Activated CD4-positive, alpha-beta memory T cell treated with anti-CD3 and anti-CD28 coated beads, Interleukin-2, amount 10 ng/mL, durations not matched to agents 7 days and 5 days (primary cell): ENCODE results near the gene KRTAP9-4. TPM values are rescaled to one million over a fixed set of nuclear protein-coding genes. Genes with fewer than 3 reads are reported as not detected.

Source experiments
- CTCF ChIA-PET: fragments of 350-600 bp; sonication (Branson Sonifier 250); formaldehyde crosslinking; loops from one replicate; lab custom pipeline; 2021; ENCODE audit warnings: antibody characterized with exemption, inconsistent platforms; lab: Charles Lee
- POLR2A ChIA-PET: fragments of 350-600 bp; sonication (Branson Sonifier 250); formaldehyde crosslinking; loops from one replicate; lab custom pipeline; 2021; ENCODE audit warnings: antibody characterized with exemption; lab: Charles Lee
- DNase-seq: peaks from one replicate; pipeline ENCODE4 v3.0.0-alpha.2; 2020
- H3K27ac Mint-ChIP-seq: one replicate; pipeline ENCODE4 v1.8.0; 2021; ENCODE audit warnings: mild to moderate bottlenecking, mixed read lengths
- H3K27me3 Mint-ChIP-seq: one replicate; pipeline ENCODE4 v1.8.0; 2021; ENCODE audit warnings: mixed read lengths
- H3K36me3 Mint-ChIP-seq: one replicate; pipeline ENCODE4 v1.8.0; 2021; ENCODE audit warnings: low read depth, mixed read lengths
- H3K4me1 Mint-ChIP-seq: one replicate; pipeline ENCODE4 v1.8.0; 2021; ENCODE audit warnings: mixed read lengths
- H3K4me3 Mint-ChIP-seq: one replicate; pipeline ENCODE4 v1.8.0; 2021; ENCODE audit warnings: mild to moderate bottlenecking, mixed read lengths
- H3K9me3 Mint-ChIP-seq: one replicate; pipeline ENCODE4 v1.8.0; 2021; ENCODE audit warnings: mixed read lengths
- total RNA-seq, 2 experiments: library from RNA; stranded (reverse); gene quantifications; one replicate each; pipeline ENCODE4 v1.2.3, GENCODE V29; 2021

The KRTAP9-4 gene
- total RNA-seq, 2 experiments from 2014 or later, result not detected

DNA sequence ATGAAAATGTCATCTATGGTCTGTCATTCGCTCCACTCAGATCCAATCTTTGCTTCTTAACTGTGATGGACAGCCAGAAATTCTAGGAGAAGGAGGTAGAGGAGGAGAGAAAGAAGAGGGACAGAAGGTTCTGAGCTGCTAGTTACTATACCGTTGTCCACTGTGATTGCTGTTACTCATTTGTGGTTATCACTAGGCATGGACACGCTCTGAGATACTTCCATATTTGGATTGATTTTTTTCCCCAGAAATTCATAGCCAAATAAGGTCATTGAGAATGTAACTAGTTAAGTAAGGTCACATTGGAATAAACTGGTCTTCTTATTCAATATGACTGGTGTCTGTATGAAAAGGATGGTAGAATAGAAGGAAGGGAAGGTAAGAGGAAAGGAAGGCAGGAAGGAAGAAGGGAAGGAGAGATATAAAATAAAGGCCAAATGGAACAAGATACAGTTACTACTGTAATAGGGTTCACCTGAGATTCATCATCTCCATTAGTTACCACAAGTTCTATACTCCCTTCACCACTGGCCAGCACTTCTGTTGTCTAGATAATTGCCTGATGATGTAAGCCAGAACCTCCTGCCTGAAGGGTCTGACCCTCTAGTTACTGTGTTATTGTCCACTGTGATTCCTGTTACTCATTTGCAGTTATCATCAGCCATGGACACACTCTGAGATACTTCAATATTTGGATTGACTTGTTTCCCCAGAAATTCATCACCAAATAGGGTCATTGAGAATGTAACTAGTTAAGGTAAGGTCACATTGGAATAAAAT, 28.9 kb downstream of the KRTAP9-4 start:
- H3K27me3 Mint-ChIP-seq, result peaks cover 10% of the 10 kb centered on the region
- H3K4me1 Mint-ChIP-seq, result no peaks in the 10 kb centered on the region
- CTCF ChIA-PET, result no interaction called here
- no peak overlapping the region for H3K27ac Mint-ChIP-seq
- peaks cover 1% of the 10 kb centered on the region for H3K9me3 Mint-ChIP-seq
- H3K36me3 Mint-ChIP-seq, result no peaks in the 10 kb centered on the region
- no peak for DNase-seq
- H3K4me3 Mint-ChIP-seq, result no peak overlapping the region
- POLR2A ChIA-PET, result interaction anchor here (0.8 kb wide), 1 partner anchor 412 kb away, joined by 3 read pairs; no protein-coding TSS in a partner anchor

DNA sequence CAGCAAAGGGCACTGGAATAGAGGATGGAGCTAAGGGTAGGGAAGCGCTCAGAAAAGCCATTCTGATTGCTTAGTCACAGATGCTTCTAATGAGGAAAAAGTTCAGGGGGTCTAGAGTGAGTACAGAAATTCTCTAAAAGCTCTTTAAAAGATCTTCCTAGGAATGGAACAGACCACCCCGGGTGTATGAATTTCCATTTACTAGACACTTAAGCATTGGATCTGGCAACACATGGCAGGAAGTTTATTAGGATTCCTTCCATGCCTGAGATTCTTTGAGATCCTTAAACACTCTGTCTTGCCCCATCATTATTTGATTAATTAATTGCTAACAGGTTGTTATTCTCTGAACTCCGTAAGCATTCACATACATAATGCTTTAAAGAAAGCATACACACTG, 34.6 kb downstream of the KRTAP9-4 start:
- peaks cover 1% of the 10 kb centered on the region for H3K9me3 Mint-ChIP-seq
- peaks cover 2% of the 10 kb centered on the region for H3K27me3 Mint-ChIP-seq
- H3K4me1 Mint-ChIP-seq, result no peaks in the 10 kb centered on the region
- CTCF ChIA-PET, result no interaction called here
- H3K27ac Mint-ChIP-seq, result no peak overlapping the region
- no peaks in the 10 kb centered on the region for H3K36me3 Mint-ChIP-seq
- DNase-seq, result no peak
- POLR2A ChIA-PET, result no interaction called here
- no peak overlapping the region for H3K4me3 Mint-ChIP-seq

DNA sequence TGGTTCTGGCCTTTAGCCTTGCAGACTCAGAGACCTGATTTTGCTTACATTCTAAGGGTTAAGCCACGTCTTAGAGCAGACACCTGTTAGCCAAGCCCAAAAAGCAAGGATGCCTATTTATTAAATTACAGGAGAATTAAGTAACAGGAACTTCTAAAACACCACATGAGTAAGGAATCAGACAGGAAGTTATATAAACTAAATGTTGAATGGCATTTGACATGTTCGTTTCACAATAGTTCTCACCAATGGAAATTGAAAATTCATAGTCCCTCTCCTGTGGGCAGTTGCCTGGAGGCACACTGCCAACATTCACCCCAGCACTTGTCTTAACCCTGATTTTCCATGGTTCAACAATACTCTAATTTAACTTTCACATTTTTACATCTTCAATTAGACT, 35.1 kb downstream of the KRTAP9-4 start:
- H3K36me3 Mint-ChIP-seq, result no peaks in the 10 kb centered on the region
- ChIA-PET CTCF (no interaction called here), POLR2A (no interaction called here)
- H3K27me3 Mint-ChIP-seq, result peaks cover 2% of the 10 kb centered on the region
- DNase-seq, result no peak
- no peak overlapping the region for H3K4me3 Mint-ChIP-seq
- H3K4me1 Mint-ChIP-seq, result no peaks in the 10 kb centered on the region
- peaks cover 1% of the 10 kb centered on the region for H3K9me3 Mint-ChIP-seq
- H3K27ac Mint-ChIP-seq, result no peak overlapping the region

DNA sequence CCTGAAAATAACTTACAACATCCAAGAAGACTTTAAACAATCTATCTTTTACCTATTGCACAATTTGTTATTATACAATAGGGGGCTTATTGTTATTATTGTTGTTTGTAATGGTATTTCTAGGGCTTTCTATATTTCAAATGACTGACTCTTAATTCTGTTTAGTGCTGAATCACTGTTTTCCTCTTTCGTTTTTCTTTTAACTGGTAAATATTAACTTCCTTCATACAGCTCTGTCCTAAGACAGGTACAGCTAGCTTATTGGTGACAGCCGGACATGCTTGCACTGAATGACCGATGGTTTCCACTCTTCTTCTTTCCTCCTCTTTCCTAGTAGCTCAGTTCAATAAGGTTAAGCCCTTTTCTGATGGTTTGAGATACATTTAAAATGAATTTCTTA, 37.6 kb downstream of the KRTAP9-4 start:
- Mint-ChIP-seq H3K36me3 (no peaks in the 10 kb centered on the region), H3K27me3 (peaks cover 4% of the 10 kb centered on the region), H3K9me3 (no peaks in the 10 kb centered on the region), H3K4me3 (no peak overlapping the region), H3K4me1 (no peaks in the 10 kb centered on the region), H3K27ac (no peak overlapping the region)
- ChIA-PET CTCF (no interaction called here), POLR2A (no interaction called here)
- DNase-seq, result no peak

DNA sequence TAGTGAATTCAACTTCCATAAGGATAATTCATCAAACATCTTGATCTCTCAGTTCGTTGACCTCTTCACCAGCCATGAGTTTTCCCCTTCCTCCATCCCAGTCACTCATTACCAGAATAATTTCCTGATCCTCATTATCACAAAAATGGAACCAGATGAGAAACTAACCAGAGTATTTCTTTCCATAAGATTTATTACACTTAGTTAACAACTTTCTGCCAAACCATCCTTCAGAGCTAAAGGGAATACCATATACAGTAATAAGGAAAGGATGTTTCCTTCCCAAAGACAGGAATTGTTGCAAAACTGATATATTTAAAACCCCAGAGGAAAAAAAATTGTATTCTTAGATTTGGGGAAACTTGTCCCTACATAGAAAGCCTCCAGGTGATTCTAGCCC, 44.5 kb downstream of the KRTAP9-4 start:
- H3K4me3 Mint-ChIP-seq, result no peak overlapping the region
- H3K36me3 Mint-ChIP-seq, result no peaks in the 10 kb centered on the region
- H3K9me3 Mint-ChIP-seq, result no peaks in the 10 kb centered on the region
- ChIA-PET POLR2A (no interaction called here), CTCF (no interaction called here)
- H3K27ac Mint-ChIP-seq, result no peak overlapping the region
- peaks cover 2% of the 10 kb centered on the region for H3K27me3 Mint-ChIP-seq
- no peak for DNase-seq
- H3K4me1 Mint-ChIP-seq, result no peaks in the 10 kb centered on the region

DNA sequence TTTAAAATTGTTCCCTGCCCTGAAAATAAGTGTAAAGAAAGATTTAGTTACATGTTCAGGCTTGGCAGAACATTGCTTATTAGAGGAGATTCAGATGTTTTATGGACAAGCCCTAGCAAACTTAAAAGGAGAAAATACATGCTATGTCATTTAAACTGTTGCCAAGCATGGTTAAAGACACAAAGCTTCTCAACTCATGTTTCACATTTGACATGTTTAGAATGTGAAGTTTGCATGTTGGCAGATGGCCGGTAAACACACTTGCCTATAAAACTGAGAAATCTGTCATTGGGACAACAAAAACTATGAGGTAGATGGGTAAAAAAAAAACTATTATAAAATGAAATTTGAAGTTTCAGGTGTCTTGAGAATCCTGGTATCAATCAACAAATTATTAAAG, 47.4 kb downstream of the KRTAP9-4 start:
- CTCF ChIA-PET, result no interaction called here
- H3K36me3 Mint-ChIP-seq, result no peaks in the 10 kb centered on the region
- H3K9me3 Mint-ChIP-seq, result peaks cover under 1% of the 10 kb centered on the region
- POLR2A ChIA-PET, result no interaction called here
- H3K27me3 Mint-ChIP-seq, result no peaks in the 10 kb centered on the region
- no peak overlapping the region for H3K27ac Mint-ChIP-seq
- no peak for DNase-seq
- no peaks in the 10 kb centered on the region for H3K4me1 Mint-ChIP-seq
- no peak overlapping the region for H3K4me3 Mint-ChIP-seq

GRCh38 chr17:41298458-41299135, 49.1 kb downstream of the KRTAP9-4 start:
- peaks cover 2% of the 10 kb centered on the region for H3K9me3 Mint-ChIP-seq
- DNase-seq, result no peak
- ChIA-PET POLR2A (no interaction called here), CTCF (no interaction called here)
- H3K27ac Mint-ChIP-seq, result no peak overlapping the region
- no peaks in the 10 kb centered on the region for H3K36me3 Mint-ChIP-seq
- no peaks in the 10 kb centered on the region for H3K27me3 Mint-ChIP-seq
- H3K4me3 Mint-ChIP-seq, result no peak overlapping the region
- no peaks in the 10 kb centered on the region for H3K4me1 Mint-ChIP-seq

Other genes with a start within 250 kb of the KRTAP9-4 start
- not detected for gene KRTAP3-2, start 249.8 kb upstream of the KRTAP9-4 start, total RNA-seq
- gene KRTAP3-1, start 240.6 kb upstream of the KRTAP9-4 start, total RNA-seq, result not detected
- gene KRTAP1-5, start 222.5 kb upstream of the KRTAP9-4 start, total RNA-seq, result not detected
- not detected for gene KRTAP1-4, start 219.5 kb upstream of the KRTAP9-4 start, total RNA-seq
- gene KRTAP1-3, start 214.8 kb upstream of the KRTAP9-4 start, total RNA-seq, result not detected
- gene KRTAP1-1, start 208.2 kb upstream of the KRTAP9-4 start, total RNA-seq, result not detected
- gene KRTAP2-1, start 202.4 kb upstream of the KRTAP9-4 start, total RNA-seq, result not detected
- not detected for gene KRTAP2-2, start 194.5 kb upstream of the KRTAP9-4 start, total RNA-seq
- gene KRTAP2-3, start 189.6 kb upstream of the KRTAP9-4 start, total RNA-seq, result not detected
- gene KRTAP2-4, start 183.8 kb upstream of the KRTAP9-4 start, total RNA-seq, result not detected
- gene KRTAP4-7, start 165.5 kb upstream of the KRTAP9-4 start, total RNA-seq, result not detected
- not detected for gene KRTAP4-8, start 151.5 kb upstream of the KRTAP9-4 start, total RNA-seq
- not detected for gene KRTAP4-16, start 147.5 kb upstream of the KRTAP9-4 start, total RNA-seq
- gene KRTAP4-9, start 144.3 kb upstream of the KRTAP9-4 start, total RNA-seq, result not detected
- gene KRTAP4-11, start 131.3 kb upstream of the KRTAP9-4 start, total RNA-seq, result not detected
- gene KRTAP4-12, start 125.5 kb upstream of the KRTAP9-4 start, total RNA-seq, result not detected
- gene KRTAP4-6, start 109.1 kb upstream of the KRTAP9-4 start, total RNA-seq, result not detected
- gene KRTAP4-5, start 99.9 kb upstream of the KRTAP9-4 start, total RNA-seq, result not detected
- gene KRTAP4-4, start 88.9 kb upstream of the KRTAP9-4 start, total RNA-seq, result not detected
- gene KRTAP4-3, start 81.5 kb upstream of the KRTAP9-4 start, total RNA-seq, result not detected
- gene KRTAP4-2, start 71.5 kb upstream of the KRTAP9-4 start, total RNA-seq, result not detected
- gene KRTAP4-1, start 64.8 kb upstream of the KRTAP9-4 start, total RNA-seq, result not detected
- not detected for gene KRTAP9-1, start 59.8 kb upstream of the KRTAP9-4 start, total RNA-seq
- gene KRTAP9-2, start 23.0 kb upstream of the KRTAP9-4 start, total RNA-seq, result not detected
- not detected for gene KRTAP9-3, start 17.2 kb upstream of the KRTAP9-4 start, total RNA-seq
- gene KRTAP9-8, start 11.7 kb upstream of the KRTAP9-4 start, total RNA-seq, result not detected
- gene KRTAP9-9, start 5.7 kb downstream of the KRTAP9-4 start, total RNA-seq, result not detected
- gene KRTAP9-6, start 15.7 kb downstream of the KRTAP9-4 start, total RNA-seq, result not detected
- gene KRTAP9-7, start 26.0 kb downstream of the KRTAP9-4 start, total RNA-seq, result not detected
- not detected for gene KRTAP29-1, start 53.2 kb downstream of the KRTAP9-4 start, total RNA-seq
- gene KRTAP16-1, start 59.6 kb downstream of the KRTAP9-4 start, total RNA-seq, result under 1 TPM in 1 of 2 experiments, not detected in 1; 0.13 TPM
- not detected for gene KRTAP17-1, start 66.0 kb downstream of the KRTAP9-4 start, total RNA-seq
- not detected for gene KRT33A, start 101.1 kb downstream of the KRTAP9-4 start, total RNA-seq
- gene KRT33B, start 120.1 kb downstream of the KRTAP9-4 start, total RNA-seq, result not detected
- gene KRT34, start 132.6 kb downstream of the KRTAP9-4 start, total RNA-seq, result not detected
- gene KRT31, start 147.9 kb downstream of the KRTAP9-4 start, total RNA-seq, result not detected
- gene KRT37, start 174.9 kb downstream of the KRTAP9-4 start, total RNA-seq, result not detected
- gene KRT38, start 191.3 kb downstream of the KRTAP9-4 start, total RNA-seq, result not detected
- gene KRT32, start 217.7 kb downstream of the KRTAP9-4 start, total RNA-seq, result not detected
- gene KRT35, start 231.5 kb downstream of the KRTAP9-4 start, total RNA-seq, result not detected
- not detected for gene KRT36, start 240.2 kb downstream of the KRTAP9-4 start, total RNA-seq